GM10847 (cell line): ENCODE measurements around the gene TEX22.

Source experiments
- POLR2A ChIP-seq: IDR thresholded peaks from 2 replicates; pipeline ENCODE4 v1.6.1; 2011; ENCODE audit not compliant: insufficient read length; ENCODE audit errors: extremely low read depth

Gene TEX22

DNA sequence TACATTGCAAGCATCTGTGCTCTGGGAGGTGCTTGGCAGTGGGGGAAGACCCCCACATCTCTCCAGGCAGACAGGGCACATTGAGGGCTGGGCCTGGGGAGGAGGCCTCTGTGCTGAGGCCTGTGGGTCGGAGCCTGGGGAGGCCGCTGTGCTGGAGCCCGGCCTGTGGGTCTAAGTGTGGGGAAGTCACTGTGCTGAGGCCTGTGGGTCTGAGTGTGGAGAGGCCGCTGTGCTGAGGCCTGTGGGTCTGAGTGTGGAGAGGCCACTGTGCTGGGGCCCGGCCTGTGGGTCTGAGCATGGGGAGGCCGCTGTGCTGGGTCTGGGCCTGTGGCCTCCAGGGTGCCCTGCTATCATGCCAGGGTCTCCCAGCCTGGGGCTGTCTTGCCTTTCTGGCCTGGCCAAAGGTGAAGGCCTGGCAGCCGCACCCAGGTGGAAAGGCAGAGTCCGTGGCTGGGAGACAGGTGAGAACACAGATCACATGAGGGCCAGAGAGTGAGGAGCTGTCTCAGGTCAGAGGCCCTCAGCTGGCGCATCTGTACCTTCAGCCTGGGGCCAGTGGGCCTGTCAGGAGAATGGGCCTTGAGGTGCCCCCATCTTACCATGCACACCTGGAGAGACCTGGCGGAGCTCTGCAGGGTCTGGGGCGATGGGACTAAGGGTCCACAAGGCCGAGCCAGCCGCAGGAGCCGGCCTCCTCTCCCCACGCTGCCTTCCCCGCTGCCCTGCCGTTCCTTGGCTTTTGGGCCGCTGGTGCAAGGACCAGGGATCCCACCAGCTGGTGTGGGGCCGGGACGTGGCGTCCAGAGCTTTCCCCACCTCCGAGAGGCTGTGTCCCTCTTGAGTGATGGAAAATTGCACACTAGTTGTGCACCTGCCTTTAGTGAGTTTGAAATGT lies 57.7 kb downstream of the TEX22 start:
- no peak for TF ChIP-seq POLR2A

GRCh38 chr14:105456736-105457617 lies 58.6 kb downstream of the TEX22 start:
- TF ChIP-seq POLR2A, result no peak

DNA sequence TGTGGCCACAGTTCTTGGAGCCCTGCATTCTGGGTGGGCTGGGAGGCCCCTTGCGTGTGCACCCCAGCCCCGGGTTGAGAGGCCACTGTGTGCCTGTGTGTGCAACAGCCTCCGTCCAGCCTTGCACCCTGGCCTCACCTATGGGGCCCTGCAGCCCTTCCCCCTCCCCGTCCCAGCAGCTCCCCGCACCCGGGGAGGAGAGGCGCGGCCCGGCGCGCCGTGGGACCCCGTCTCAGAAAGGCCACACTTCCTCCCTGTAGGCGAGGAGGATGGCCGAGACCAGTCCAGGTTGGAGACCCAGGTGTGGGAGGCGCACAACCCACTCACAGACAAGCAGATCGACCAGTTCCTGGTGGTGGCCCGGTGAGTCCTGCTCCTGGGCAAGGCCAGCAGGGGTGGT lies 59.7 kb downstream of the TEX22 start:
- TF ChIP-seq POLR2A, result no peak

DNA sequence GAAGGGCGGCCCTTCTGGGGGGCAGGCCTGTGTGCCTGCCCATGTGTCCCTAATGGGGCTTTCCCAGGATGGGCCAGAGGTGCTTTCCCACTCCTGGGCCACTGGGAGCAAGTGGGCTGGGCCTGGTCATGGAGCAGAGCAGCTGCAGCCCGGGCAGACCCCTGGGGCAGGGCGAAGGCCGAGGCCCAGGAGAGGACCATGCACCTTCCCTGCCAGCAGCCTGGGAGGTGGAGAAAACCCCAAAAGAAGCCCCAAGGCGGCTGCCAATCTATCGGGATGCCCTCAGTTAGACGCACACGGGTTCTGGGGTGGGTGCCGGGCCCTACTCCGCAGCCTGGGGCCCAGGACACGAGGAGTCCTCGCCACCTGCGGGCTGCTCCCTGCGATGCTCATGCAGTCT lies 60.2 kb downstream of the TEX22 start:
- TF ChIP-seq POLR2A, result no peak

DNA sequence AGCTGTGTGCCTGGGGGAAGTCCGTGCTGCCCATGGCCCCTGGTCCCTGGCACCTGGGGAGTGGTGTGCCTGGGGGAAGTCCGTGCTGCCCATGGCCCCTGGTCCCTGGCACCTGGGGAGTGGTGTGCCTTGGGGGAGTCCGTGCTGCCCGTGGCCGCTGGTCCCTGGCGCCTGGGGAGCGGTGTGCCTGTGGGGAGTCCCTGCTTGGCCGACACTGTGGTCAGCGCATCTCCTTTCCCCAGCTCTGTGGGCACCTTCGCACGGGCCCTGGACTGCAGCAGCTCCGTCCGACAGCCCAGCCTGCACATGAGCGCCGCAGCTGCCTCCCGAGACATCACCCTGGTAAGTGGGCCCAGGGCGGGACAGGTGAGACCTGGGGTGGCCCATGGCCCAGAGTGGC lies 61.8 kb downstream of the TEX22 start:
- TF ChIP-seq POLR2A, result no peak

DNA sequence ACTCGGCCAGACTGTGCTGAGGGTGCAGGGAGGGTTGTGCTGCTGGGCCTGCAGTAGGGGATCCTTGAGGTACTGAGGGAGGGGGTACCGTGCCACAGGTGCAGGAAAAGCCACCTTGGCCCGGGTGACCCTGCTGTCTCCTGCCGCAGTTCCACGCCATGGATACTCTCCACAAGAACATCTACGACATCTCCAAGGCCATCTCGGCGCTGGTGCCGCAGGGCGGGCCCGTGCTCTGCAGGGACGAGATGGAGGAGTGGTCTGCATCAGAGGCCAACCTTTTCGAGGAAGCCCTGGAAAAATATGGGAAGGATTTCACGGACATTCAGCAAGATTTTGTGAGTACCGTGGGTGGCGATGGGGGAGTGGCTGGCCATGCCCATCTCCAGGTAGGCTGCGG lies 62.3 kb downstream of the TEX22 start:
- TF ChIP-seq POLR2A, result no peak

GRCh38 chr14:105461903-105462302 lies 63.6 kb downstream of the TEX22 start:
- TF ChIP-seq POLR2A, result no peak
